ENCODE measurements around the gene MZT2A.
"Not testable (repeated sequence)": the region's sequence is repeated elsewhere in the genome, so short reads cannot be mapped to it uniquely, and the experiment has no call there.

MZT2A gene

GRCh38 chr2:131492015-131492417, at the start of gene MZT2A:
Gene MZT2A (minus strand): TSS chr2:131492397. CDS start chr2:131492376, 21 bp downstream.
- DNase-seq = peak in 1 of 2 experiments; percentile 80

- not testable (repeated sequence) for DNase-seq
Observed at GRCh38 chr2:131538856-131539255, 46.7 kb upstream of the MZT2A start.

GRCh38 chr2:131536841-131537240, 44.6 kb upstream of the MZT2A start:
- not testable (repeated sequence) for DNase-seq

GRCh38 chr2:131535951-131536826, 44.0 kb upstream of the MZT2A start:
- DNase-seq = not testable (repeated sequence)

GRCh38 chr2:131535526-131535925, 43.3 kb upstream of the MZT2A start:
- TF ChIP-seq POLR2A (IDR thresholded peaks at IDR 0.05; ENCODE audit: low read length) (no peak), GATA1 (IDR thresholded peaks at IDR 0.05; ENCODE audit: low read depth, low read length) (no peak)
- no peak for DNase-seq

- not testable (repeated sequence) for DNase-seq
Observed at GRCh38 chr2:131534965-131535364, 42.8 kb upstream of the MZT2A start.

GRCh38 chr2:131534317-131534672, 42.1 kb upstream of the MZT2A start:
- not testable (repeated sequence) for DNase-seq

GRCh38 chr2:131533609-131534316, 41.6 kb upstream of the MZT2A start:
- DNase-seq = not testable (repeated sequence)

GRCh38 chr2:131532723-131533608, 40.8 kb upstream of the MZT2A start:
- not testable (repeated sequence) for DNase-seq

GRCh38 chr2:131531547-131532185, 39.5 kb upstream of the MZT2A start:
- not testable (repeated sequence) for DNase-seq

GRCh38 chr2:131530626-131531344, 38.6 kb upstream of the MZT2A start:
- DNase-seq = not testable (repeated sequence)

GRCh38 chr2:131529864-131530445, 37.8 kb upstream of the MZT2A start:
- DNase-seq = not testable (repeated sequence)

GRCh38 chr2:131528981-131529863, 37.0 kb upstream of the MZT2A start:
- not testable (repeated sequence) for DNase-seq

- DNase-seq = peak; percentile 65 to 73
Observed at GRCh38 chr2:131527131-131528001, 35.2 kb upstream of the MZT2A start, which contains the start of gene CCDC74A. Gene CCDC74A (plus strand): TSS chr2:131527888. CDS start chr2:131527971, 83 bp downstream.

- not testable (repeated sequence) for DNase-seq
Observed at GRCh38 chr2:131525256-131525655, 33.1 kb upstream of the MZT2A start.
